Measurements from ENCODE around the gene SOX11. TPM values are rescaled to one million over a fixed set of nuclear protein-coding genes. Genes with fewer than 3 reads are reported as not detected.

Gene SOX11
- polyA plus RNA-seq, 1 donor (not counting 4 experiments of a cell fraction or from before 2014, with no cell fraction given): not detected

DNA sequence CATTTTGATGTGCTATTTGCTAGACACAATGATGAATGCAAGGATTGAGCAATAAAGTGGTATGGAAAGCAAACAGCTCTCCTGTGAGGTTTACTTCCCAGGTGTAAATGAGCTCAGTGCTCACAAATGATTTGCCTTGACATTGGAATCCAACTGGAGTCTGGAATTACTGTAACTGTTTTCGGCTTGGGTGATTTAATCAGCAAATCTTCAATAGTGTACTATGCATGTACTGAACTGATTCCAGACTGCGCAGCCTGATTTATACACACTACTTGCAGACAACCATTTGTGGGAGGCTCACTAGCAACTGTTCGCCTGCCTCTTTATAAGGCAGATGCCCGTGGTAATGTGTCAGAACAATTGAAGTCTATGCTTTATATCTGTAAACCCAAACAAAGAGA, 27.9 kb upstream of the SOX11 start:
- Histone ChIP-seq H4K20me1 (ENCODE audit: control insufficient read depth, extremely low read depth, insufficient read depth, low read length) (no peaks in the 10 kb centered on the region), H3K4me1 (ENCODE audit: control insufficient read depth, extremely low read depth, insufficient read depth, low read length) (no peaks in the 10 kb centered on the region), H2AFZ (ENCODE audit: control insufficient read depth, low read length) (no peak overlapping the region), H3K27ac (ENCODE audit: control insufficient read depth, insufficient read depth, low read length) (no peak overlapping the region), H3K36me3 (ENCODE audit: control insufficient read depth in 2 of 2, extremely low read depth in 1 of 2, insufficient read depth in 2 of 2, low read length in 2 of 2) (no peaks in the 10 kb centered on the region), H3K79me2 (ENCODE audit: control insufficient read depth, insufficient read depth, low read length) (no peaks in the 10 kb centered on the region), H3K9me3 (ENCODE audit: control insufficient read depth, low read depth, low read length) (peaks cover 2% of the 10 kb centered on the region), H3K27me3 (ENCODE audit: control insufficient read depth, extremely low read depth, insufficient read depth, low read length) (no peaks in the 10 kb centered on the region), H3K4me3 (ENCODE audit: control insufficient read depth in 2 of 3, extremely low read depth in 1 of 3, insufficient read depth in 2 of 3, low read depth in 1 of 3, low read length in 3 of 3) (no peak overlapping the region), H3K9me1 (ENCODE audit: control insufficient read depth, extremely low read depth, insufficient read depth, low read length) (no peaks in the 10 kb centered on the region), H3K9ac (ENCODE audit: control insufficient read depth, extremely low read depth, insufficient read depth, low read length) (no peak overlapping the region), H3K4me2 (ENCODE audit: control insufficient read depth, extremely low read depth, insufficient read depth, low read depth, low read length) (no peak overlapping the region)
- TF ChIP-seq, protein P1, sequence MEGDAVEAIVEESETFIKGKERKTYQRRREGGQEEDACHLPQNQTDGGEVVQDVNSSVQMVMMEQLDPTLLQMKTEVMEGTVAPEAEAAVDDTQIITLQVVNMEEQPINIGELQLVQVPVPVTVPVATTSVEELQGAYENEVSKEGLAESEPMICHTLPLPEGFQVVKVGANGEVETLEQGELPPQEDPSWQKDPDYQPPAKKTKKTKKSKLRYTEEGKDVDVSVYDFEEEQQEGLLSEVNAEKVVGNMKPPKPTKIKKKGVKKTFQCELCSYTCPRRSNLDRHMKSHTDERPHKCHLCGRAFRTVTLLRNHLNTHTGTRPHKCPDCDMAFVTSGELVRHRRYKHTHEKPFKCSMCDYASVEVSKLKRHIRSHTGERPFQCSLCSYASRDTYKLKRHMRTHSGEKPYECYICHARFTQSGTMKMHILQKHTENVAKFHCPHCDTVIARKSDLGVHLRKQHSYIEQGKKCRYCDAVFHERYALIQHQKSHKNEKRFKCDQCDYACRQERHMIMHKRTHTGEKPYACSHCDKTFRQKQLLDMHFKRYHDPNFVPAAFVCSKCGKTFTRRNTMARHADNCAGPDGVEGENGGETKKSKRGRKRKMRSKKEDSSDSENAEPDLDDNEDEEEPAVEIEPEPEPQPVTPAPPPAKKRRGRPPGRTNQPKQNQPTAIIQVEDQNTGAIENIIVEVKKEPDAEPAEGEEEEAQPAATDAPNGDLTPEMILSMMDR (optimal IDR thresholded peaks at IDR 0.05 in 1 of 3, IDR thresholded peaks at IDR 0.05 in 1 of 3, conservative IDR thresholded peaks at IDR 0.05 in 1 of 3; ENCODE audit: extremely low read depth in 1 of 3, insufficient read depth in 2 of 3, low read length in 3 of 3): no peak
- TF ChIP-seq EZH2 (IDR thresholded peaks at IDR 0.05; ENCODE audit: low read length): no peak
- FAIRE-seq (no peak), DNase-seq (ENCODE audit: low read depth, low spot score) (no peak)
- dilution Hi-C loops (cut with MboI; ENCODE audit: extremely low pct_ligation_motif_present, low sequenced_read_pairs): no loop called here

DNA sequence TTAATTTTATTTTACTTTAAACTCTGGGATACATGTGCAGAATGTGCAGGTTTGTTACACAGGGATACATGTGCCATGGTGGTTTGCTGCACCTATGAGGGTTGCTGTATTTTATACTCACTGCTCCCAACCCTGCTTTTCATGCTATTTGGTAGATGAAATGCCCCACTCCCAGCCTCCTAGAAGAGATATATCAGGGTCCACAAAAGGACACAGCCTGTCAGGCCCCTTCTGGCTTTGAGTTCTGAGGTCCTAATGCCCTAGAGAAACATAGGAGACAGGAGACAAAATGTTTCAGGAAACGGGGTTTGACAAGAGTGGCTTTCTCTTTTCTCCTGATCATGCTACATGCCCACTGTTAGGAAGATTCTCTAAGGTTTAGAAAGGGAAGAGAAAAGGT, 27.1 kb upstream of the SOX11 start:
- Histone ChIP-seq H3K27me3 (ENCODE audit: control insufficient read depth, extremely low read depth, insufficient read depth, low read length) (no peaks in the 10 kb centered on the region), H2AFZ (ENCODE audit: control insufficient read depth, low read length) (no peak overlapping the region), H3K4me1 (ENCODE audit: control insufficient read depth, extremely low read depth, insufficient read depth, low read length) (no peaks in the 10 kb centered on the region), H3K9me3 (ENCODE audit: control insufficient read depth, low read depth, low read length) (peaks cover 2% of the 10 kb centered on the region), H3K79me2 (ENCODE audit: control insufficient read depth, insufficient read depth, low read length) (no peaks in the 10 kb centered on the region), H3K9me1 (ENCODE audit: control insufficient read depth, extremely low read depth, insufficient read depth, low read length) (no peaks in the 10 kb centered on the region), H3K4me3 (ENCODE audit: control insufficient read depth in 2 of 3, extremely low read depth in 1 of 3, insufficient read depth in 2 of 3, low read depth in 1 of 3, low read length in 3 of 3) (no peak overlapping the region), H3K36me3 (ENCODE audit: control insufficient read depth in 2 of 2, extremely low read depth in 1 of 2, insufficient read depth in 2 of 2, low read length in 2 of 2) (no peaks in the 10 kb centered on the region), H3K9ac (ENCODE audit: control insufficient read depth, extremely low read depth, insufficient read depth, low read length) (no peak overlapping the region), H3K4me2 (ENCODE audit: control insufficient read depth, extremely low read depth, insufficient read depth, low read depth, low read length) (no peak overlapping the region), H3K27ac (ENCODE audit: control insufficient read depth, insufficient read depth, low read length) (no peak overlapping the region), H4K20me1 (ENCODE audit: control insufficient read depth, extremely low read depth, insufficient read depth, low read length) (no peaks in the 10 kb centered on the region)
- no peak for TF ChIP-seq EZH2 (IDR thresholded peaks at IDR 0.05; ENCODE audit: low read length)
- TF ChIP-seq, protein P1 (optimal IDR thresholded peaks at IDR 0.05 in 1 of 3, IDR thresholded peaks at IDR 0.05 in 1 of 3, conservative IDR thresholded peaks at IDR 0.05 in 1 of 3; ENCODE audit: extremely low read depth in 1 of 3, insufficient read depth in 2 of 3, low read length in 3 of 3): no peak
- DNase-seq (ENCODE audit: low read depth, low spot score): no peak
- dilution Hi-C loops (cut with MboI; ENCODE audit: extremely low pct_ligation_motif_present, low sequenced_read_pairs): no loop called here
- no peak for FAIRE-seq

Measured in keratinocyte (primary cell).